Activated CD4-positive, alpha-beta T cell treated with anti-CD3 and anti-CD28 coated beads for 48 hours (primary cell): Measurements from ENCODE around the gene BBS1.
A peak's percentile ranks its signal among the peaks of the same experiment; 100 is the strongest.

ENCODE experiments used
- DNase-seq: peaks from one replicate; pipeline ENCODE4 v3.0.0-alpha.2; 2020

BBS1 gene

GRCh38 chr11:66477263-66478201 lies 32.9 kb upstream of the BBS1 start:
- no peak for DNase-seq

GRCh38 chr11:66478729-66479393 lies 31.6 kb upstream of the BBS1 start:
- DNase-seq: peak; percentile 41

DNA sequence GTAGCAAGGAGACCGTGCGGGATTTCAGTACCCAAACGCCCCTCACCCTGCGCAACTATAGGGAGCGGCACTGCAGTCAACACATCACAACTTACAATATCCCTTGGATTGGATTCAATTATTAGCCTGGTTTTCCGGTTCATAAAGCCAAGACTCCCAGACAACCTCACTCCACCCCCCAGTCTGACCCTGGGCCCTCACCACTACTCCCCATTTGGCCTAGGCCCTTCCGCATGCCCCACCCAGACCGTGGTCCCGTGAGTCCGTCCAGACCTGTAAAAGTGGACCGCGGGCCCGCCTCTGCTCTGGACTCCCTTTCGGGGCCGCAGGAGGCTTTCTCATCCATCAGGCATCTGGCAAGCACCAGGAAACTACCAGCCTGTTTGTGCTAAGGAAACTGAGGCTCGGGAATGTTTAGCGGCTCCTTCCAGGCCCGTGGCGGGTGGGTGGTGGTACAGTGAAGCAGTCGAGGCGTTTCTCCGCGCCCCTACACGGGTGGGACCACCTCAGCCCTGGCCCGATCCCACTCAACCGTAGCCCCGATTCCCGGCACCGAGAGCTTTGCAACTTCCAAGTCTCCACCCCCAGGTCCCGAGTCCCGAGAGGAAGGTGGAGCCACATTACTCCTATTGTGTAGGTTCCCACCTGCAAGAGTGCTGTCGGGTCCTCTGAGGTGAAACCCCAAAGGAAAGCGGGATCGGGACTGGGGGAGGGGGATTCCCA lies 30.9 kb upstream of the BBS1 start:
- DNase-seq: no peak

GRCh38 chr11:66480117-66480938 lies 30.1 kb upstream of the BBS1 start, which contains the start of gene DPP3:
DPP3 (plus strand) TSS chr11:66480434; CDS start chr11:66482201, 1,767 bp downstream.
- peak; percentile 97 for DNase-seq

GRCh38 chr11:66484806-66485380 lies 25.5 kb upstream of the BBS1 start:
- no peak for DNase-seq

GRCh38 chr11:66488957-66489356 lies 21.5 kb upstream of the BBS1 start:
- no peak for DNase-seq

GRCh38 chr11:66489636-66490035 lies 20.8 kb upstream of the BBS1 start:
- no peak for DNase-seq

DNA sequence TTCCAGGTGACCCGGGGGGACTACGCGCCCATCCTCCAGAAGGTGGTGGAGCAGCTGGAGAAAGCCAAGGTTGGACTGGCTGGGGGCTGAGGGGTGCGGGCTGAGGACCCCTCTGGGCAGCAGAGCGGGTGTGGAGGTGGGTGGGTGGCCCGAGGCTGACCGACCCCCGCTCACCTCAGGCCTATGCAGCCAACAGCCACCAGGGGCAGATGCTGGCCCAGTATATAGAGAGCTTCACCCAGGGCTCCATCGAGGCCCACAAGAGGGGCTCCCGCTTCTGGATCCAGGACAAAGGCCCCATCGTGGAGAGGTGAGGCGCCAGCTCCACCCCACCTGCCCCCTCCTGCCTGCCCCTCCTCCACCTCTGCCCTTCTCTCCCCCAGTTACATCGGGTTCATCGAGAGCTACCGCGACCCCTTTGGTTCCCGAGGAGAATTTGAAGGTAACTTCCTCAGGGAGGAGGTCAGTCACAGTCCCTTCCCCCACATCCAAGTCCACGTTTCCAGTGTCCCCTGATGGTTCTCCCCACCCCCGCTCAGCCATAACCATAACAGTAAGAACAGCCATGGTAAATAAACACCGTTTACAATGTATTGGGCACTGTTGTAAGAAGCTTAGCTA lies 19.0 kb upstream of the BBS1 start:
- no peak for DNase-seq

DNA sequence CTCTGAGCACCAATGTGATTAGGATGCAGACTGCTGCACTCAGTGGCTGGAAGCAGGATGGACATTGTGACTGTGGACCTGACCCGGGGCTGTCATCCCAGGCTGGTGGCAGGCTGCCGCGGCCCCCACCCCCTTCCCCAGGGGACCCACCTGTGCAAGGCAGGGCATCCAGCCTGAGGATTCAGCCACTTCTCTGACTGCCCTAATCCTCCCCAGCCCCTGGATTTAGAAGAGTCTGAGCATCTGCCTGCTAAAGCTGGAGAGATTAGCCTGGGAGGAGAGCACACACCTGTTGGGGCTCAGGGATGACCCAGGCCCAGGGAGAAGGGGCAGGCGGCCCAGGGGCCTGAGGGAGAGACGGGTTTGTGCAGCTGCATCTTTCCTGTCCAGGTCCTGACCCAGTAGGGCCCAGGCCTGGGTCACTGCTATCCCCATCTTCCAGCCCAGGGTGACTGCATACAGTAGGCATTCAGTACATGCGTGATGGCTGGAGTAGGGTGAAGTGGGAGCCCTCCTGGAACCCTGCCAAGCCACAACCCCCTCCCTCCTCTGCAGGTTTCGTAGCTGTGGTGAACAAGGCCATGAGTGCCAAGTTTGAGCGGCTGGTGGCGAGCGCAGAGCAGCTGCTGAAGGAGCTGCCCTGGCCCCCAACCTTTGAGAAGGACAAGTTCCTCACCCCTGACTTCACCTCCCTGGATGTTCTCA lies 18.1 kb upstream of the BBS1 start:
- DNase-seq: no peak

DNA sequence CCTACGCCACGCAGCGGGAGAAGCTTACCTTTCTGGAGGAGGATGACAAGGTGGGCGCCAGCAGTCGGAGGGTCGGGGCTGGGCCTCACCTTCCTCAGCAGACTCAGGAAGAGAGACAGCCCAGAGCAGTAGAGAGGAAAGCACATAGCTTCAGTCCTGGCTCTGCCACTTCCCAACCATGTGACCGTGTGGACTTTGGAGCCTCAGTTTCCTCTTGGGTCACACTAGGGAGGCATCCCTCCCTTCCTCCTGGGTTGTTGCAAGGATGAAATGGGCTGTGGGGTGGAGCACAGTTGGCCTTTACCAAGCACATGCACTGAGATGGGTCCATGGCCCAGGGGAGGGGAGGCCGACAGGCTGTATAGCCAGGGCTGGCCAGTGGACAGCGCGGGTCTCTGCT lies 17.3 kb upstream of the BBS1 start:
- no peak for DNase-seq

GRCh38 chr11:66494458-66494857 lies 16.0 kb upstream of the BBS1 start:
- no peak for DNase-seq

GRCh38 chr11:66494935-66495334 lies 15.5 kb upstream of the BBS1 start:
- no peak for DNase-seq

DNA sequence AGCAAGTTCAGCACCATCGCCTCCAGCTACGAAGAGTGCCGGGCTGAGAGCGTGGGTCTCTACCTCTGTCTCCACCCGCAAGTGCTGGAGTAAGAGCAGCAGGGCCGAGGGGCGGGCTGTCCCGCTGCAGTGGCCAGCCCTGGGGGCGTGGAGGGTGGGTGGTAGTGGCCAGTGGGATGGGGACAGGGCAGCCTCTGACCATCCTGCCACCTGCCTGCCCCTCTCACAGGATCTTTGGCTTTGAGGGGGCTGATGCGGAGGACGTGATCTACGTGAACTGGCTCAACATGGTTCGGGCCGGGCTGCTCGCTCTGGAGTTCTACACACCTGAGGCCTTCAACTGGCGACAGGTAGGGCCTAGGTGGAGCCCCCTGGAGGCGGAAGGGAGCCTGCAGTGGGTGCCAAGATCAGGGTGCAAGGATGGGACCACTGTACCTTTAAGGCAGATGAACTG lies 15.0 kb upstream of the BBS1 start:
- peak; percentile 41 for DNase-seq

DNA sequence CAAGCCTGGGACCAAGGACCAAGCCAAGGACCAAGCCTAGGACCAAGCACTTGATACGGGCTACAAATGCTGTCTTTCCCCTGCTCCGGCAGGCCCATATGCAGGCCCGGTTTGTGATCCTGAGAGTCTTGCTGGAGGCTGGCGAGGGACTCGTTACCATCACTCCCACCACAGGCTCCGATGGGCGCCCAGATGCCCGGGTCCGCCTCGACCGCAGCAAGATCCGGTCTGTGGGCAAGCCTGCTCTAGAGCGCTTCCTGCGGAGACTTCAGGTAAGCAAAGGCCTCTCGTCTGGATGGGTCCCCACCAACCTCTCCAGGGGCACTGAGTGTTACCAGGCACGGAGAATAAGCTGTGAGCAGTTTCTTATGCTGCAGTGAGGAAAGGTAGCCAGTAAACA lies 13.2 kb upstream of the BBS1 start:
- DNase-seq: no peak

GRCh38 chr11:66498506-66498905 lies 11.9 kb upstream of the BBS1 start:
- DNase-seq: no peak

DNA sequence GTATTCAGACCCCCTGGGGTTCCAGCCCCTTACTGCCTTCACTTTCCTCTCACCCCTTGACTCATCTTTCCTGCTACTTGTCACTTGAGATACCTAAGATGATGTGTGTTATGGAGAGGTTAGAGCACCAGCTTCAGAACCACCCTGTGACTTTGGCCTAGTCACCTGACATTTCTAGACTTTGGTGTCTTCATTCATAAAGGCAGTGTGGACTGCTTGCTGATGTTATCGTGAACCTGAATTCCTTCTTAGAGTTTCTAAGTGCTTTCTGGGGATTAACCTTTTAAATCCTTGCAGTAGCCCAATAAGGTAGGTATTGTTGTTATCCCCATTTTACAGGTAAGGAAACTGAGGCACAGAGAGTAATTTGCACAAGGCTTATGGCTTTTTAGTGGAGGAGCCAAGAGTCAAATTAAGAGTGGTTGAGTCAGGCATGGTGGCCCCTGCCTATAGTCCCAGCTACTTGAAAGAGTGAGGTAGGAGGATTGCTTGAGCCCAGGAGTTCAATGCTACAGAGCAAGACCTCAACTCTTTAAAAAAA lies 5.1 kb upstream of the BBS1 start:
- no peak for DNase-seq

DNA sequence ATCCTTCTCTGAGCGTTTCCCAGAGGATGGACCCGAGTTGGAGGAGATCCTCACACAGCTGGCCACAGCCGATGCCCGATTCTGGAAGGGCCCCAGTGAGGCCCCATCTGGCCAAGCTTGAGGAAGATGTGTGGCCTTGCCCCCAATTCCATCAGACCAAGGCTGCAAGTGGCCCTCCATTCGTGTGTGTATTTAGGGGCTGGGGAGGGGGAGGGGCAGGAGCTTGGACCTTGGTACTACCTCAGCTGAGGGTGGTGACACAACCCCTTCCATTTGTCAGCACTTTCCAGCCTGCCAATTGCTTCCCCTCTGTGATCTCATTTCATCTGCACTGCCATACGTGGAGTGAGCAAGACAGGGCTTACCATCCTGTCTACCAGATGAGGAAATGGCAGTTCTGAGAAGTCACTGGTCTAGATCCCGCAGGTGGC lies 1.3 kb upstream of the BBS1 start:
- no peak for DNase-seq

GRCh38 chr11:66510990-66511339 lies 530 bp downstream of the BBS1 start:
- no peak for DNase-seq

DNA sequence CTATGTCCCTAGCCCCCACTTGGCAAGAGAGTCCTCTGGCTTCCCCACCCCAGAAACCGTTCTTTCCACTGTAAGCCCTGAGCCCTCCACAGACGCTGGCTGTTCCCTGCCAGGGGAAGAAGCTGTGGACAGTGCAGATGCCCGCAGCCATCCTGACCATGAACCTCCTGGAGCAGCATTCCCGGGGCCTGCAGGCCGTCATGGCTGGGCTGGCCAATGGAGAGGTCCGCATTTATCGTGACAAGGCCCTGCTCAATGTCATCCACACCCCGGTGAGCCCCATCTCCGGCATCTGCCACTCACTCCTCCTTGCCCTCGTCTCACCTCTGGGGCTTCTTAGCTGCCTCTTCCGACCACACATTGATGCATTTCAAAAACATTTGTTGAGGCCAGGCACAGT lies 13.2 kb downstream of the BBS1 start:
- DNase-seq: no peak

DNA sequence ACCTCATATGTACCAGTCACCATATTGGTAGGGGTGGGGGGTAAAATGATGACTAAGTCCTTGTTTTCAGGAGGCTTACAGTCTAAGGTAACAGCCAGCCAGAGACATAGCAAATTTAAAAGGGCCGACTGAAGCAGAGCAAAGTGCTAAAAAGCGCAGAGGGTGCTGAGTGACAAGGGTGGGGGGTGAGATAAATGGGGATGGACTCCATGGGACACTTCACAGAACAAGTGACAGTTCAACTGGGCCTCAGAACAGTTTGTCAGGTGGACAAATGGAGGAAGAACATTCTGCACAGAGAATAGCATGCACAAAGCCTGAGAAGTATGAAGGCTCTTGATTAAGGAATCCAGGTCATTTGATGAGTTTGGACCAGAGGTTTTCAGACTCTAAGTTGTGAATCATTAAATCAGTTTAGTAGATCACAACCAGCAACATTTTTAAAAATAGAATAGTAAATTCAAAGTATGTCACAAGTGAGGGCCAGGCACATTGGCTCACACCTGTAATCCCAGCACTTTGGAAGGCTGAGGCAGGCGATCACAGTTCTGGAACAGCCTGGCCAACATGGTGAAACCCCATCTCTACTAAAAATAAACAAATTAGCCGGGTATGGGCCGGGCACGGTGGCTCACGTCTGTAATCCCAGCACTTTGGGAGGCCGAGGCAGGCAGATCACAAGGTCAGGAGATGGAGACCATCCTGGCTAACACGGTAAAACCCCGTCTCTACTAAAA lies 14.0 kb downstream of the BBS1 start:
- no peak for DNase-seq
